GM12874 (cell line): ENCODE data around the gene ATP6V1C2.

Experiments used
- CTCF ChIP-seq: IDR thresholded peaks from 2 replicates; pipeline ENCODE4 v1.5.1; 2011; ENCODE audit warnings: low read depth, mild to moderate bottlenecking, control low read depth, low read length, moderate library complexity; ENCODE audit not compliant: insufficient read depth

ATP6V1C2 gene

GRCh38 chr2:10788855-10789254 is 67.4 kb downstream of the ATP6V1C2 start:
- TF ChIP-seq CTCF: no peak

- TF ChIP-seq CTCF: no peak
Measured at GRCh38 chr2:10790228-10790973, 69.0 kb downstream of the ATP6V1C2 start.

- TF ChIP-seq CTCF: no peak
Measured at GRCh38 chr2:10792001-10792634, 70.7 kb downstream of the ATP6V1C2 start.

- TF ChIP-seq CTCF: 0 out of 2 replicates have a peak, but pooled peaks have one; percentile 6
Measured at GRCh38 chr2:10792660-10793400, 71.4 kb downstream of the ATP6V1C2 start.

GRCh38 chr2:10793816-10794215 is 72.4 kb downstream of the ATP6V1C2 start:
- no peak for TF ChIP-seq CTCF

- no peak for TF ChIP-seq CTCF
Measured at GRCh38 chr2:10794876-10795275, 73.4 kb downstream of the ATP6V1C2 start.

- TF ChIP-seq CTCF: no peak
Measured at GRCh38 chr2:10795508-10796046, 74.1 kb downstream of the ATP6V1C2 start.
